Mucosa of descending colon (tissue), 3 donors: ENCODE results near the gene TMSB4Y. TPM values are rescaled to one million over a fixed set of nuclear protein-coding genes. Genes with fewer than 3 reads are reported as not detected.

Source experiments
- ATAC-seq: fragments of 200-7000 bp; cut with Tn5 transposase; one replicate; pipeline ENCODE4 v1.9.1; 2020; ENCODE audit warnings: mild to moderate bottlenecking, moderate library complexity
- DNase-seq, 3 donors: peaks; one replicate each; pipeline ENCODE4 v3.0.0-alpha.2; 2020
- H3K36me3 ChIP-seq: fragments of 200-600 bp; one replicate; pipeline ENCODE4 v1.8.0; 2021; ENCODE audit warnings: low read depth, mild to moderate bottlenecking
- H3K4me1 ChIP-seq: fragments of 200-600 bp; one replicate; pipeline ENCODE4 v1.8.0; 2021; ENCODE audit warnings: low read depth, mild to moderate bottlenecking
- H3K4me3 ChIP-seq: fragments of 200-600 bp; one replicate; pipeline ENCODE4 v1.8.0; 2021; ENCODE audit warnings: mild to moderate bottlenecking
- H3K9me3 ChIP-seq: fragments of 200-600 bp; one replicate; pipeline ENCODE4 v1.8.0; 2021; ENCODE audit warnings: mild to moderate bottlenecking
- CTCF ChIP-seq: fragments of 200-600 bp; IDR thresholded peaks from one replicate; pipeline ENCODE4 v1.8.0; 2022; ENCODE audit warnings: antibody characterized with exemption, mild to moderate bottlenecking
- intact Hi-C, 2 donors: fragments of 100-400 bp; cut with DNase I in 1 of 2; cut with micrococcal nuclease in 1 of 2; formaldehyde crosslinking; loops; one replicate each; pipeline versions ENCODE4 v1.11.0 to v1.11.1; 2022; cut with DNase I, micrococcal nuclease
- total RNA-seq, 3 donors: library from RNA; stranded (reverse); fragmentation: NEBNext Ultra II Directional in 2 of 3; extraction: Animal tissue kit (Norgen Biotek cat#: 25700) in 2 of 3; gene quantifications; one replicate each; pipeline versions ENCODE4 v1.2.1 to v1.2.4, GENCODE V29; 2021 to 2023
- donor health status: DM: no; HTN: no; CAD: no; lungs with moderate emphysema.
- donor health status: DM: no; HTN: no; CAD: no.
- donor health status: DM: no; HTN: yes; CAD: no.

Gene TMSB4Y
- total RNA-seq, 3 donors from 2014 or later = 2.9 to 4.4 TPM; not detected in 1

GRCh38 chrY:13751289-13752071 is 47.8 kb downstream of the TMSB4Y start:
- intact Hi-C loops = no loop called here

GRCh38 chrY:13754661-13755060 is 51.0 kb downstream of the TMSB4Y start:
- Histone ChIP-seq H3K4me3 (no peak overlapping the region), H3K4me1 (no peaks in the 10 kb centered on the region), H3K36me3 (no peaks in the 10 kb centered on the region), H3K9me3 (no peaks in the 10 kb centered on the region)
- intact Hi-C loops = no loop called here
- DNase-seq (no peak), ATAC-seq (no peak)
- TF ChIP-seq CTCF = no peak

More at GRCh38 chrY:13751289-13752071, 47.8 kb downstream of the TMSB4Y start:
- DNase-seq (peak in 2 of 3 donors; percentile 40 to 56), ATAC-seq (no peak)
- no peaks in the 10 kb centered on the region for H3K4me1 ChIP-seq
- H3K9me3 ChIP-seq = no peaks in the 10 kb centered on the region
- no peaks in the 10 kb centered on the region for H3K36me3 ChIP-seq
- H3K4me3 ChIP-seq = no peak overlapping the region
- TF ChIP-seq CTCF = no peak

Other genes with a start within 250 kb of the TMSB4Y start
- 10 to 100 TPM in 2 of 3 donors, not detected in 1; 32.5 to 35.4 TPM for gene UTY, start 223.9 kb upstream of the TMSB4Y start, total RNA-seq